ENCODE results near the gene CALCA.
"Not testable (repeated sequence)": the region's sequence is repeated elsewhere in the genome, so short reads cannot be mapped to it uniquely, and the experiment has no call there.

Gene CALCA

DNA sequence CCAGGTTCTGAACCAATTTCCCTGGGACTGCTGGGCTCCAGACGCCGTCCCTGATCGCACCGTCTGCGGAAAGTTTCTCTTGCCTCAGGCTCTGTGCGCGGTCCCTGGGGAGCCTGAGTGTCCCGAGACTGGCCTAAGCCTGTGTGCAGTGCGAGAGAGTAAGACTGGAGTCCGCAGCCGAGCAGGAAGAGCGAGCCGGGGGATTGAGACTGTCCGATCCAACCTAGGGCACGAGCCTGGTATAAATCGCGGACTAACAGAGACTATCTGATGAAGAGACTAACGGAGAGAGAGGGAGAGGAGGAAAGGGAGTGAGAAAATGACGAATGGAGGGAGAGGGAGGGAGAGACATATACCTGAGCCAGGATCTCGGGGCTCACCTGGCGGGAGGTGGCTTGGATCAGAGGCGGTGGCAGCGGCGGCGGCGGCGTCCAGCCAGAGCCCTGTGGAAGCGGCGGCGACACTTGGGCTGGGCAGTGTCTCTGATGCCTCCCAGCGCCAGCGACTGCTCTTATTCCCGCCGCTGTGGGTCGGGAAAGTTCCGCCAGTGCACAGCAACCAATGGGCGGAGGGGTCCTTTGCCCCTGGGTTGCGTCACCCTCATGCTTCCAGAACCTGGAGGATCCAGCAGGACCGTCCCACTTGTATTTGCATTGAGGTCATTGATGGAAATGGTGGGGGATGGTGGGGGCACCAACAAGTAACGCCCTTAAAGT, at the start of gene CALCA:
Gene CALCA (minus strand): TSS at position 487 of the 716 bp plus-strand sequence. CDS start 1,159 bp downstream, outside the sequence.
- no peak for DNase-seq

- DNase-seq = no peak
These were observed 44.0 kb upstream of the CALCA start for GRCh38 chr11:15016200-15016599.

DNA sequence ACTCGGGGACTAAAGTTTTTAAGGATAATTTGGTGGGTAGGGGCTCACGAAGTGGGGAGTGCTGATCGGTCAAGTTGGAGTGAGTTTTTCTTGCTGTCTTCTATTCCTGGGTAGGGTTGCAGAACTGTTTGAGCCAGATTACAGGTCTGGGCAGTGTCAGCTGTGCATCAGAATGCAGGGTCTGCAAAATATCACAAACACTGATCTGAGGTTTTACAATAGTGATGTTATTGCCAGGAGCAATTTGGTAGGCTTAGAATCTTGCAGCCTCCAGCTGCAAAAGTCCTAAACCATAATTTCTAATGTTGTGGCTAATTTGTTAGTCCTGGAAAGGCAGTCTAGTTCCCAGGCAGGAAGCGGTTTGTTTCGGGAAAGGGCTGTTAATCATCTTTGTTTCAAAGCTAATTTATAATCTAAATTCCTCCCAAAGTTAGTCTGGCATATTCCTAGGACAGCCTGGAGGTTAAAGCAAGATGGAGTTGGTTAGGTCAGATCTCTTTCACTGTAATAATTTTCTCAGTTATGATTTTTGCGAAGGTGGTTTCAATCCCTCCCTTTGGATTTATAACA, 39.7 kb upstream of the CALCA start:
- DNase-seq = no peak

GRCh38 chr11:15010865-15011264, 38.7 kb upstream of the CALCA start:
- no peak for DNase-seq

DNA sequence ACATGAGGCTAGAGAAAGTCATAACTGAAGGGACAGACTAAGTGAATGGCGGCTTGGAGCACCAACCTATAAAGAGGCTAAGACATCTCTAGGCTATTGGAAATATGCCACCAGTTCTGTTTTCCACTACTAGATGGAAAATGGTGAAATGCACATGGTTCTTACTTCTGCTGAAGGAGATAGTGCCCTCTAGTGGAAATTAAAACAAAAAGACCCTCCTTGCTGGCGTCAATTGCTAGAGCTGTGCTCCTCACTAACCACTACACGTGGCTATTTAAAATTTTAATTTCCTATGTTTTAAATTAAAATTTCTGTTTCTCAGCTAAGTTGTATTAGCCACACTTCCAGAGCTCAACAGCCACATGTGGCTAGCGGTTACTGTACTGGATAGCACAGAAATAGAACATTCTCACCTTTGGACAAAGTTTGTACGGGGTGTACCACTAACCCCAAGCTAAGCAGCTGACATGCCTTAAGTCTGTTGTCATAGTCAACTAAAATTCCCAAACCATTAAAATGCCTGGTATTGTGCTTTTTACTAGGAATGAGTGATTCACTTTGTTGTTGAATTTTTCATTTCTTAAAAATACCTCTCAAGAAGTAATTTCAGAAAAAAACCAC, 34.1 kb upstream of the CALCA start:
- peak; percentile 78 for DNase-seq

DNA sequence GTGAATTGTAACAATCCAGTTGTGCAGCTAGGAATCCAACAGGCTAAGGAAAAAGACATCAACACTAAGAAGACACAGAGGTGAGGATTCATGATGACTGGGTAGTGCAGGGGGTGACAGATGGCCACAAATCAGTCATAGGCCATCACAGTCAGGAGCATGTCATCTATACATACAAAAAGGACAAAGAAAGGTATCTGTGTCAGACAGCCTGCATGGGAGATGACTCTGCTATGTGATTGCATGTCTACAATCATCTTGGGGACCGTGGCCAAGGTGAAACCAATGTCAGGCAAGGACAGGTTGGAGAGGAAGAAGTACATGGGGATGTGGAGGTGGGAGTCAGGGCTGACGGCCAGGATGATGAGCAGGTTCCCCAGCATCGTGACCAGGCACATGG, 16.0 kb upstream of the CALCA start:
- not testable (repeated sequence) for DNase-seq

GRCh38 chr11:14981507-14981906, 9.4 kb upstream of the CALCA start:
- DNase-seq = no peak

- no peak for DNase-seq
These were observed 8.7 kb upstream of the CALCA start for GRCh38 chr11:14980854-14981253.

- no peak for DNase-seq
These were observed 5.1 kb upstream of the CALCA start for GRCh38 chr11:14977101-14977880.

- no peak for DNase-seq
These were observed 3.1 kb upstream of the CALCA start for GRCh38 chr11:14975252-14975587.

DNA sequence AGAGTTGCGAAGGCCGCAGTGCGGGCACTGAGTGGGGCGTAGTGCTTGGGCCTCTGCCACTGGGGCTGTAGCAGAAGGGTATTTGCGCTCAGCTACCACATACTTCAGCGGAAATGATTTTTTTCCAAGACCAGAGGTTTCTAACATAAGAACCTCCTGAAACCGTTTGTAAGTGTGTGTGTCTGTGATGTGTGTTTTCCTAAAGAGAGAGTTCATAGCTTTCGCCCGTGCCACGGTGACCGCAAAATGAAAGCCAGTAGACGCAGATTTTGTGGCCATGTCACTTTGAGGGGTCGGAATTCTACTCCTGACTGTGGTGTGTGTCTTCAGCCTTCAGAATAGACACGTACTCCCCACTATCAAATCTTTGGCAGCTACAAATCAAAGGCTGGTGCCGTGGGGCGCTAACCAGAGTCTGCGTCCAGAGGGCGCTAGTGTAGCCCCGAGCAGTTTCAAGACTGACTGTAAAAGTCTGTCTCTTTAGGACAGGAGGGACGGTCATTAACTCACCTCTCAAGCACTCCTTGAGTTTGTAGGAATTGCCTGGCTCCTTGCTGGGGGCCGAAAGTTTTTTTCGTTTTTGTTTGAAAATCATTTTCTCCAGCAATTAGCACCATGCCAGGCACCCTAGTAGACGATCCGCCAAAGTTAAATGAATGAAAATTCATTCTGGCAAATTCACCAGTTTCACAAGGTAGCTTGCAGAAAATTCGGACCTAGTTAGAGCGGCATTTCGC, 2.5 kb upstream of the CALCA start:
- peak; percentile 67 for DNase-seq

- peak; percentile 11 for DNase-seq
These were observed 1.7 kb upstream of the CALCA start for GRCh38 chr11:14973621-14974514.

DNA sequence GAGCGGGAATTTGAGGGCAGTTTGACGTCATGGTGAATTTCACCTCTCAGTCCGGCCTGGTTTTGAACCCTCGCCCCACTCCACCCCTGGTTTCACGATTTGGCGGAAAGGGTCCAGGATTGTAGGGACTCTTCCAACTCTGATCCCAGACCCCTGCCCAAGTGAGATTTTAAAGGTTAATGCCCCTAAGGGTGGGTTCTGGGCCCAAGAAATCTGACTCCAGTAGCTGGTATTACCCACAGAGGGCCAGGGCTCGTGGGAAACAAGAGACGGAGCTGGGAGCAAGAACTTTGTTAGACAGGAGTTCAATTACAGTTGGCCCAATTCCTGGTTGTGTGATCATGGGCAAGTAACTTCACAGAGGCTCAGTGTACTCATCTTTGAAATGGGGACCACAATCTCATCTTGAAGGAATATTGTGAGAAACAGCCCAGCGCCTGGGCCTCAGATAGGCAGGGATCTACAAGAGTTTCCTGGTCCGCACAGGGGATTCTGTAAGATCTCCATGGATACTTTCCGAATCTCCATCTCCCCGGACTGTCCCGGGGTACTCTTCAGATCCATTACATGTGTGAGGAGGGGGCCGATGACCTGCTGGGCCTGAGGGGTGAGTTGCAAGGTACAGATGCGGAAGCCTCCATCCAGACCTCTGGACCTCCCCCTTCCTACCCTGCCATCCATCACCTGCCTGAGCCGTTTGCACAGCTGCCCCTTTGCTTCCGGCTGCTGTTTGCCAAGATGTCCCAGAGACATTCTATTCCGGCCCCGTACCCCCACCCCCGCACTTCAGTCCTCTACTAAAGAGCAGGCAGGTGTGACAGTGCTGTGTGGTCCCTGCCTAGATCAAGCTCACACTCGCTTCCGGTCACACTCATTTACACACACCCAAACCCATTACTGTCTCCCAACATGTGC, 687 bp upstream of the CALCA start:
- DNase-seq = no peak

- peak; percentile 62 for DNase-seq
These were observed 2.2 kb downstream of the CALCA start for GRCh38 chr11:14969901-14970323.

DNA sequence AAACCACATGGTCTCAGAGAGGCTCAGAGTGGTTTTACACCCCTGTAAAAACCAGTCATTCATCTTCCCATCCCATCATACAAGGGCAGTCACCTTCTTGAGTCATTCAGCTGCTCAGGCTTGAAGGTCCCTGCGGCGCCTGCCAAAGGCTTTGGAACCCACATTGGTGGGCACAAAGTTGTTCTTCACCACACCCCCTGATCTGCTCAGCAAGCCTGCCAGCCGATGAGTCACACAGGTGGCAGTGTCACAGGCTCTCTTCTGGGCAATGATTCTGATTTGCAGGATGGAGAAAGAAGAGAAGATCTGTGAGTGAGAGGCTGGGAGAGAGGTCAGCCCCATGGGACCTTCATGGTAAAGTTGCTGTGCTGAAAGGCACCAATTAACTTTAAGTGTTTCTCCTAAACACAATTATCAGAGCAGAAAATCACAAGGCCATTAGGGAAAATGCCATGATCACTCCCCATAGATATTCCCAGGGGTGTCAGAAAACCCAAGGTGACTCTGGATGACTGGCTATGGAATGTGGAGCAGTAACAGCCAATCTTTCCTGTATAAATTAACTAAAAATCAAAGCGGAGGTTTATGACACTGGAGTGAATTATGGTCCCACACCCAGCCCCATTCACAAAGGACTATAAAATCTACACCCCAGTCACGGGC, 4.4 kb downstream of the CALCA start:
- DNase-seq = no peak

DNA sequence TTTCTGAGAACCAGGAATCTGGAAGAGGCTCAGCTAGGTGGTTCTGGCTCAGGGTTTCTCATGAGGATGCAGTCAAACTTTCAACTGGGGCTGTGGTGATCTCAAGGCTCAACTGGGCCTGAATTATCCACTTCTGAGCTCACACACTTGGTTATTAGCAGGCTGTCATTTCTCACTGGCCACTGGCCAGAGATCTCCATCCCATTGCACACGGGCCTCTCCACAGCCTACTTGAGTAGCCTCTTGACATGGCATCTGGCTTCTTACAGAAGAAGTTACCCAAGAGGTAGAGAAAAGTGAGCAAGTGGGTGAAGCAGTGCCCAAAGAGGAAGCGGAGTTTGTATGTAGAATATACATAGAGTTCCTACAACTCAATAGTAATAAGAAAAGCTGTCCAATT, 16.0 kb downstream of the CALCA start:
- no peak for DNase-seq

GRCh38 chr11:14954581-14954980, 17.6 kb downstream of the CALCA start:
- no peak for DNase-seq

DNA sequence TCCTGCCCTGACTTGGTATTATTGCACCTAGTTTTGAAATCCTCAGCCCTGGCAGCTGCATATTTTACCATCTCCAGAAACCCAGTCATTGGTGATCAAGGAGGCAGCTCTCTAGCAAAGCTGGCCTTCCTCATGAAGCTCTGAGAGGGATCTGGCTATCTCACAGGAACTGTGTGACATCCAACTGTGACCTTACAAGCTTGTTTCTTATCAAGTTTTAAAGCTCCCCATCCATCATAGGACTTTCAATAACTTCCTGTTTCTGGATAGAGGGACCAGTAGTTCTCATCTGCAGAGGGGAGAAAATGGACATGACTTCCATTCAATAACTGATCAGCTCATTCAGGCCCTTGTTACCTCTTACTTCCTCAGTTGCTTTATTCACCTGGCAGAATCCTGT, 18.2 kb downstream of the CALCA start:
- peak; percentile 31 for DNase-seq

DNA sequence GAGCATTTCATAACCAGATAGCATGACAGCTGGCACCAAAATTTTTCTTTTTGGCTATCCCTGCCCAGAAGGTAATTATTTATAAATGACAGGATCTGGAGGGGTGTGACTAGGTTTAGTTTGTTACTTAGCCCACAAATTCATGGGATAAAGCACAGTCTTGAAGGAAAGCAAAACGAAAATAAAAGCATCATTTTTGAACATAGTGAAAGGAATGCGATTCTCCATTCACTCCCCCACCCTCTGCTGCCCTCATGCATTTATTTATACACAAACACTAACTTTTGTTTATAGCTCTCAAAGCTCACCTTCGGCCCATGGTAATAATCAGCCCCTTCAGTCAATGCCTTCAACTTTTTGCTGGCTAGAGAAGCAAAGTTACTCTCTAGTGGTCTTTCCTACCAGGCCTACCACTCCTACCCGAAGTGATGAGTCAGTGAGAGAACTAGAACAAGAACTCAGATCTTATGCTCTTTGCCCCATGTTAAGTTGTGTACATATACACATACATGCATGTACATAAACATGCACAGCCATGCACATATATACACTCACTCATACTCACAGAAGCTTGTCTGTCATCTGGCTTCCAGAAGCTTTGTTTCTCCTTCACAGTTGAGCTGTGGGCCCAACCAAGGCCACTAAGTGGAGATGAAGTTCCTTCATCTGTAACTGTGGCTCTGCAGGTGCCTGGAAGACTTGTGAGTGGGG, 22.6 kb downstream of the CALCA start:
- no peak for DNase-seq

All from hematopoietic multipotent progenitor cell treated with erythropoietin and hydrocortisone succinate and interleukin-3 and kit ligand, for 4 days (in vitro differentiated cells).